Measurements from ENCODE around the gene PGS1. TPM values are rescaled to one million over a fixed set of nuclear protein-coding genes. Genes with fewer than 3 reads are reported as not detected.

PGS1 gene
- total RNA-seq, 2 donors from 2014 or later = 33.3 to 40.2 TPM

DNA sequence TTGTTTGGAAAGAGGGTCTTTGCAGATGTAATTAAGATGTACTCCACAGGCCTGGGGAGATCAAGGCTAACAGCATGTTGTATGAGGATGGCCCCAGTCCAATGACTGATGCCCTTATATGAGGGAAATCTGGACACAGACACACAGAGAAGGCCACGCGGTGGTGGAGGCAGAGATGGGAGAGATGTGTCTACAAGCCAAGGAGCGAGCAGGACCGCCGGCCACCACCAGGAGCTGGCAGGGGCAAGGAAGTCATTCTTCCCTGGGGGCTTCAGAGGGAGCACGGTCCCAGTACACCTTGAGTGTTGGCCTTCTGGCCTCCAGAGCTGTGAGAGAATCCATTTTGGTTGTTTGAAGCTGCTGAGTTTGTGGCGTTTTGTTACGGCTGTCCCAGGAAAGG is 33.3 kb upstream of the PGS1 start:
- H3K27me3 ChIP-seq = no peaks in the 10 kb centered on the region
- no peaks in the 10 kb centered on the region for H3K9me3 ChIP-seq
- H3K9ac ChIP-seq (ENCODE audit: low read depth in 2 of 2, low read length in 2 of 2) = no peak overlapping the region
- TF ChIP-seq, protein P1, sequence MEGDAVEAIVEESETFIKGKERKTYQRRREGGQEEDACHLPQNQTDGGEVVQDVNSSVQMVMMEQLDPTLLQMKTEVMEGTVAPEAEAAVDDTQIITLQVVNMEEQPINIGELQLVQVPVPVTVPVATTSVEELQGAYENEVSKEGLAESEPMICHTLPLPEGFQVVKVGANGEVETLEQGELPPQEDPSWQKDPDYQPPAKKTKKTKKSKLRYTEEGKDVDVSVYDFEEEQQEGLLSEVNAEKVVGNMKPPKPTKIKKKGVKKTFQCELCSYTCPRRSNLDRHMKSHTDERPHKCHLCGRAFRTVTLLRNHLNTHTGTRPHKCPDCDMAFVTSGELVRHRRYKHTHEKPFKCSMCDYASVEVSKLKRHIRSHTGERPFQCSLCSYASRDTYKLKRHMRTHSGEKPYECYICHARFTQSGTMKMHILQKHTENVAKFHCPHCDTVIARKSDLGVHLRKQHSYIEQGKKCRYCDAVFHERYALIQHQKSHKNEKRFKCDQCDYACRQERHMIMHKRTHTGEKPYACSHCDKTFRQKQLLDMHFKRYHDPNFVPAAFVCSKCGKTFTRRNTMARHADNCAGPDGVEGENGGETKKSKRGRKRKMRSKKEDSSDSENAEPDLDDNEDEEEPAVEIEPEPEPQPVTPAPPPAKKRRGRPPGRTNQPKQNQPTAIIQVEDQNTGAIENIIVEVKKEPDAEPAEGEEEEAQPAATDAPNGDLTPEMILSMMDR (IDR thresholded peaks at IDR 0.05) = no peak
- no peak overlapping the region for H3K27ac ChIP-seq
- intact Hi-C loops (cut with DNase I) = no loop called here
- no peaks in the 10 kb centered on the region for H3K36me3 ChIP-seq
- no peaks in the 10 kb centered on the region for H3K4me1 ChIP-seq
- no peak overlapping the region for H3K4me3 ChIP-seq
- no peak for DNase-seq

DNA sequence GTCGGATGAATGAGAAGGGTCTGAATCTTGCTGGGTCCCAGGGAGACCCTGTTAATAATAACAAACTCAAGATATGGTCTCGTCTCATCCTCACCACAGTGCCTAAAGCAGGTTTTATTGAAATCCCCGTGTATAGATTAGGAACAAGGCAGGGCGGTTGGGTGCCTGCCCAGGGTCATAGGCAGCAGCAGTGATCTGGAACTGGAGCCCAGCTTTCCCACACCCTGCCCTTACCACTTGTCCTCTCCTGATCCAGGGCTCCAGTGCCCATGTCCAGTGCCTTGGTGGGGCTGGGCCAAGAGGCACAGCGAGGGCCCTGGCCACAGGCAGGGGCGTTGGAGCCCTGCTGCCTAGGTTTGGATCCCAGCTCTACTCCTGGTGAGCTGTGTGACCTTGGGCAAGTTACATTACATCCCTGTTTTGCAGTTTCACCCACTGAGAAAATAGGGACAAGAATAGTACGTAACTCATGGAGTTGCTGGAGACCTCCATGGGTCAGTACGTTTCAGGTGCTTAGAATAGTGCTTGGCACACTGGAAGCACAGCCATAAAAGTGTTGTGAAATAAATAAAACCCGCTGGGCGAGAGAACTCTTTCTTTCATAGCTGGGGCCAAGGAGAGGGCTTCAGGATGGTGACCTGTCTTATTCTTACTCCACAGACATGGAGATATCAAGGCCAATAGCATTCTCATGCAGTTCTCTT is 32.5 kb upstream of the PGS1 start:
- TF ChIP-seq, protein P1 (IDR thresholded peaks at IDR 0.05) = no peak
- H3K4me3 ChIP-seq = no peak overlapping the region
- H3K27me3 ChIP-seq = no peaks in the 10 kb centered on the region
- H3K4me1 ChIP-seq = no peaks in the 10 kb centered on the region
- no peaks in the 10 kb centered on the region for H3K36me3 ChIP-seq
- H3K27ac ChIP-seq = no peak overlapping the region
- no peak for DNase-seq
- H3K9me3 ChIP-seq = no peaks in the 10 kb centered on the region
- intact Hi-C loops (cut with DNase I) = no loop called here
- H3K9ac ChIP-seq (ENCODE audit: low read depth in 2 of 2, low read length in 2 of 2) = no peak overlapping the region

DNA sequence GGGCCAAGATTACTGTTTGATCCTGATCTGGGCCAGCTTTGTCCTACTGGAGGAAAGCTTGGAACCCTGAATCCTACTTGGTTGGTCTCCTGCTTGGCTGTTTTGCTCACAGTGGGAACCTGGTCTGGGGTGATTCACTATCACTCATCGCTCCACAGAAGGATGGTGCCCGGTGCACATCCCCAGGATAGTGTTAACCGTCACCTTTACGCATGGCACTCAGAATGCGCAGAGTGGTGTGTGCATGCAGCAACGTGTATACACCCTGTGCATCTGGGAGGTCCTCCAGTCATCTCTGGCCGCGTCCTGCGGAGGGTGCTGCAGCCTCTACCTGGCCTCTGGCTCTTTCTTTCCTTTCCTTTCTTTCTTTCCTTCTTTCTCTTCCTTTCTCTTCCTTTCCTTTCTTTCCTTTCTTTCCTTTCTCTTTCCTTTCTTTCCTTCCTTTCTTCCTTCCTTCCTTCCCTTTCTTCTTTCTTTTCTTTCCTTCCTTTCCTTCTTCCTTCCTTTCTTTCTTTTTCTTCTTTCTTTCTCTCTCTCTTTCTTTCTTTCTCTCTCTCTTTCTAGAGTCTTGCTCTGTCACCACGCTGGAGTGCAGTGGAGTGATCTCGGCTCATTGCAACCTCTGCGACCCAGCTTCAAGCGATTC is 31.7 kb upstream of the PGS1 start:
- DNase-seq = no peak
- intact Hi-C loops (cut with DNase I) = no loop called here
- Histone ChIP-seq H3K9me3 (no peaks in the 10 kb centered on the region), H3K4me3 (no peak overlapping the region), H3K4me1 (no peaks in the 10 kb centered on the region), H3K27me3 (no peaks in the 10 kb centered on the region), H3K36me3 (no peaks in the 10 kb centered on the region), H3K27ac (no peak overlapping the region), H3K9ac (ENCODE audit: low read depth in 2 of 2, low read length in 2 of 2) (no peak overlapping the region)
- TF ChIP-seq, protein P1 (IDR thresholded peaks at IDR 0.05) = no peak

DNA sequence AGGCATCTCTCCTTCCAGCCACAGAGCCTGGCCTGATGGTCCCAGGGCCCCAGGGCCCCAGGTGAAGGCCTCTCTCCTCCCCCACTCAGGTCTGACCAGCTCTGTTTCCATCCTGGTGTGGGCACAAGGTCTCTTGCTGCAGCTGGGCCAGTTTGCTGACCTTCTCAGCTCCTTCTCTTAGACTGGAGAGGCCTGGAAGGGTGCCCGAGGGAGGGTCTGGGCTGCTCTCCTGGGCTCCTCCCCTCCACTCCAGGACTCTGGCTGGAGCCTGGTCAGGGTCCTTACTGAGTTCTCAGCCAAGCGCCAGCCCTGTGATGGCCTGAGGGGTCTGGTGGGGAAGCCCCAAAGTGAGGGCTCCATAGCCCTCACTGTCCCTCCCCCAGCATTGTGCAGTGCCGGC is 31.0 kb upstream of the PGS1 start:
- DNase-seq = no peak
- Histone ChIP-seq H3K4me1 (peaks cover 7% of the 10 kb centered on the region), H3K9ac (ENCODE audit: low read depth in 2 of 2, low read length in 2 of 2) (no peak overlapping the region), H3K27ac (no peak overlapping the region), H3K36me3 (no peaks in the 10 kb centered on the region), H3K27me3 (no peaks in the 10 kb centered on the region), H3K4me3 (no peak overlapping the region), H3K9me3 (no peaks in the 10 kb centered on the region)
- intact Hi-C loops (cut with DNase I) = no loop called here
- TF ChIP-seq, protein P1 (IDR thresholded peaks at IDR 0.05) = no peak

DNA sequence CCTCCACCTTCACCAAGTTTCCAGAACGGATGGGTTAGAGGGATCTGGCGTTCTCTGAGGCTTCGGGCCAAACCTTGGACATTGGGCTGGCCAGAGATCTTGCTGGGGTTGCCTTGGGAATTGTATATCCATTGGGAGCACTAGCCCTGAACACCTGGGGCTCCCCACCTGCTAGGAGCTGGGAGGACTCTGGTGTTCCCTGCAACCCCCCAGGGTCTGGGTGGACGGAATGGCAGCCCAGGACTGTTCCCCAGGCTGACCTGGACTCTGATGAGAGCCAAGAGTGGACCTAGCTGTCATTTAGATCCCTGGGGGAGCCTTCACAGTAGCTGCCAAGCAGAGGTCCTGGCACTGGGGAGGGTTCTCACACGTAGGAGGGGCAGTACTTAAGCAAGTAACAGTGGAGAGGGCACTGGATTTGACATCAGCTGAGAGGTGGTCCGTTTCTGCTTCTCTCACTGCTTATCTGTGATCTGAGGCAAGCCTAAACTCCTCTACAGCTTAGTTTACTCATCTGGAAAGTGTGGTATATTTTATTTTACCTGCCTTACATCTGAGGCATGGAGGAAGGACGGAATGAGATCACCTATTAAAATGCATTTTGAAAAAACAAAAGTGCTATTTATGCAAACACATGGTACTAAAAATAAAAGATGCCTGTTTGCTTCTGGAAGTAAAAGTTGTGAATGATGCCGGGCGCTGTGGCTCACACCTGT is 30.2 kb upstream of the PGS1 start:
- H3K27me3 ChIP-seq = no peaks in the 10 kb centered on the region
- intact Hi-C loops (cut with DNase I) = no loop called here
- H3K9me3 ChIP-seq = no peaks in the 10 kb centered on the region
- TF ChIP-seq, protein P1 (IDR thresholded peaks at IDR 0.05) = no peak
- no peak overlapping the region for H3K27ac ChIP-seq
- H3K9ac ChIP-seq (ENCODE audit: low read depth in 2 of 2, low read length in 2 of 2) = no peak overlapping the region
- no peaks in the 10 kb centered on the region for H3K36me3 ChIP-seq
- no peak for DNase-seq
- H3K4me1 ChIP-seq = peaks cover 9% of the 10 kb centered on the region
- no peak overlapping the region for H3K4me3 ChIP-seq

Data from colonic mucosa (tissue), 4 donors.